GM23248 (cell line): Measurements from ENCODE around the gene RAB1A. TPM values are rescaled to one million over a fixed set of nuclear protein-coding genes. Genes with fewer than 3 reads are reported as not detected.
"Not testable (repeated sequence)": the region's sequence is repeated elsewhere in the genome, so short reads cannot be mapped to it uniquely, and the experiment has no call there.

Experiments
- DNase-seq: peaks from one replicate; pipeline ENCODE4 v3.0.0-alpha.2; 2015
- H2AFZ ChIP-seq: fragments of 200-600 bp; sonication (generic); 2 replicates; pipeline ENCODE4 v1.6.1; 2016; ENCODE audit warnings: antibody characterized with exemption
- H3F3A ChIP-seq: fragments of 200-600 bp; sonication (generic); 2 replicates; pipeline ENCODE4 v1.6.1; 2016; ENCODE audit warnings: mild to moderate bottlenecking, antibody characterized with exemption, mixed run types; ENCODE audit not compliant: insufficient read depth
- H3K27ac ChIP-seq: fragments of 200-600 bp; sonication (generic); 2 replicates; pipeline ENCODE4 v1.5.1; 2016; ENCODE audit warnings: mild to moderate bottlenecking
- H3K27me3 ChIP-seq: fragments of 200-600 bp; sonication (generic); replicated peaks from 2 replicates; pipeline ENCODE4 v1.6.1; 2016; ENCODE audit warnings: mild to moderate bottlenecking; ENCODE audit not compliant: insufficient read depth
- H3K36me3 ChIP-seq: fragments of 200-600 bp; sonication (generic); 2 replicates; pipeline ENCODE4 v1.6.1; 2016; ENCODE audit warnings: low read depth, mild to moderate bottlenecking
- H3K4me1 ChIP-seq: fragments of 200-600 bp; sonication (generic); 2 replicates; pipeline ENCODE4 v1.6.1; 2016; ENCODE audit warnings: mild to moderate bottlenecking; ENCODE audit not compliant: insufficient read depth
- H3K4me2 ChIP-seq: fragments of 200-600 bp; sonication (generic); one replicate; pipeline ENCODE4 v1.6.1; 2016; ENCODE audit warnings: mild to moderate bottlenecking; ENCODE audit not compliant: unreplicated experiment
- H3K4me3 ChIP-seq: fragments of 200-600 bp; sonication (generic); 2 replicates; pipeline ENCODE4 v1.5.1; 2016; ENCODE audit warnings: mild to moderate bottlenecking
- H3K79me2 ChIP-seq: fragments of 200-600 bp; sonication (generic); 2 replicates; pipeline ENCODE4 v1.6.1; 2016; ENCODE audit warnings: mild to moderate bottlenecking; ENCODE audit not compliant: insufficient read depth
- H3K9ac ChIP-seq: fragments of 200-600 bp; sonication (generic); 2 replicates; pipeline ENCODE4 v1.6.1; 2016; ENCODE audit warnings: mild to moderate bottlenecking
- H3K9me2 ChIP-seq: fragments of 200-600 bp; sonication (generic); 2 replicates; pipeline ENCODE4 v1.6.1; 2016; ENCODE audit warnings: mixed run types, mild to moderate bottlenecking, moderate library complexity; ENCODE audit not compliant: insufficient read depth
- H3K9me3 ChIP-seq: fragments of 200-600 bp; sonication (generic); one replicate; pipeline ENCODE4 v1.6.1; 2017; ENCODE audit warnings: low read depth
- H4K20me1 ChIP-seq: fragments of 200-600 bp; sonication (generic); 2 replicates; pipeline ENCODE4 v1.6.0; 2016; ENCODE audit not compliant: insufficient read depth
- EZH2 ChIP-seq: fragments of 200-600 bp; sonication (generic); IDR thresholded peaks from 2 replicates; pipeline ENCODE4 v1.6.1; 2018; ENCODE audit warnings: antibody characterized with exemption, mild to moderate bottlenecking; ENCODE audit not compliant: insufficient read depth, poor library complexity, severe bottlenecking
- EZH2phosphoT487 ChIP-seq: fragments of 200-600 bp; sonication (generic); IDR thresholded peaks from 2 replicates; pipeline ENCODE4 v1.6.1; 2018; ENCODE audit warnings: antibody characterized with exemption, moderate library complexity, mild to moderate bottlenecking, low read depth; ENCODE audit not compliant: insufficient read depth
- WGBS, 2 experiments: methylation state at CpG; one replicate each; pipeline ENCODE4 v1.1.6; 2015 to 2017; ENCODE audit warnings: low lambda C conversion rate in 2 of 2, low coverage in 1 of 2; ENCODE audit errors: missing lambda C conversion rate in 2 of 2; 5-methylcytosine and 5-hydroxymethylcytosine counted together
- in situ Hi-C: fragments of 300-500 bp; cut with MboI; formaldehyde crosslinking; loops from 2 replicates; pipeline ENCODE4 v1.15.0; 2020
- polyA plus RNA-seq: library from polyadenylated mRNA; unstranded; fragments of >200 nt; fragmentation: Nextera tagmentation; extraction: Ambion mirVana; gene quantifications from 2 replicates; pipeline ENCODE4 v1.2.1, GENCODE V29; 2016
- total RNA-seq: library from RNA; depleted of rRNA; stranded (reverse); fragments of >200 nt; shearing (Covaris generic); gene quantifications from 2 replicates; pipeline ENCODE4 v1.2.3, GENCODE V29; 2014; rRNA removed

Gene RAB1A
- total RNA-seq, result 119 and 120 TPM in 2 replicates
- 299 and 303 TPM in 2 replicates for polyA plus RNA-seq

DNA sequence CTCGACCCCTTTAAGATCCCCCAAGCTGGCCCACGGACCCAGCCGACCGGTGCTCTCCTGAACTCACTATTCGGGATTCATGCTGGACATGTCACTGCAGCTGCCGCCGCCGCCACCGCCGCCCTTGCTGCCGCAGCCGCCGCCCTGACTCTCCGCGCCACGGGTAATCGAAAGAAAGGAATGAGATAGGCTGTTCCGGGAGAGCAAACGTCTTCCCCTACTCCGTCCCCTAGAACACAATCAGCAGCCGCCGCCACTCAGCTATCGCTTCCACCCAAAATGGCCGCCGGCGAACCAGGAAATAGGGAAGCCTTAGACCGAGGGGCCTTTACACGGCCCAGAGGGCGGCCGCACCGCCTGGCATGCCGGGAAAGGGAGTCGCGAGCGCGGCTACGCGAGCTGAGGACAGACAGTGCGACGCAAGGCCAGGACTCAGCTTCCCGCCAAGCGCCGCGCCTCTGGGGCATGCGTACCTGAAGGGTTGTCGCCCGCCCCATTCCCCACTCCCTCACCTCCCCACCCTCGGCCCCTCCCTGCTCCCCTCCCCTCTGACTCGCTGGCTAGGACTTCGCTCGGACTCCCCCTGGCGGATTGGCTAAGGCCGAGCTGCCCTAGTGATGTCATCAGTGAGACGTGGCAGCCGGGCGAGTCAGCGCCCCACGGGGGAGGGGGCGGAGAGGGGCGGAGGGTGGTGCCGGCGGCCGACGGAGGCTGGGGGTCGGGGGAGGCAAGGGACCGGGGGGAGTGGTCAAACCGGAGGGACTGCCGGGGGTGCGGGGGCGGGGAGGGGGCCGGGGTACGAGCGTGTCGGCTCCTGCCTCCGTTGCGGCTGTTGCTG, at the start of gene RAB1A:
TSS of gene RAB1A (minus strand) at position 281 of the 838 bp plus-strand sequence. CDS start at position 90, 191 bp downstream.
- Histone ChIP-seq H3K27ac (peak within 1 kb of the TSS; percentile 96), H2AFZ (peak within 1 kb of the TSS; percentile 75), H3K36me3 (no peaks in the 10 kb centered on the region), H4K20me1 (peaks cover 20% of the 10 kb centered on the region; the same call in 1 of the 2 replicates), H3K4me2 (peak within 1 kb of the TSS; percentile 99), H3F3A (peaks cover 37% of the 10 kb centered on the region), H3K9ac (peak within 1 kb of the TSS; percentile 99), H3K4me1 (peaks cover 39% of the 10 kb centered on the region), H3K4me3 (peak within 1 kb of the TSS; percentile 81), H3K79me2 (peaks cover 58% of the 10 kb centered on the region), H3K27me3 (no peaks in the 10 kb centered on the region), H3K9me3 (no peaks in the 10 kb centered on the region), H3K9me2 (no peaks in the 10 kb centered on the region)
- in situ Hi-C loops, result no loop called here
- DNase-seq, result peak; percentile 100
- WGBS, 2 experiments, result 1% methylated on average over 39 to 73 of the region's 76 CpGs
- TF ChIP-seq EZH2phosphoT487, result no peak
- TF ChIP-seq EZH2, result no peak

DNA sequence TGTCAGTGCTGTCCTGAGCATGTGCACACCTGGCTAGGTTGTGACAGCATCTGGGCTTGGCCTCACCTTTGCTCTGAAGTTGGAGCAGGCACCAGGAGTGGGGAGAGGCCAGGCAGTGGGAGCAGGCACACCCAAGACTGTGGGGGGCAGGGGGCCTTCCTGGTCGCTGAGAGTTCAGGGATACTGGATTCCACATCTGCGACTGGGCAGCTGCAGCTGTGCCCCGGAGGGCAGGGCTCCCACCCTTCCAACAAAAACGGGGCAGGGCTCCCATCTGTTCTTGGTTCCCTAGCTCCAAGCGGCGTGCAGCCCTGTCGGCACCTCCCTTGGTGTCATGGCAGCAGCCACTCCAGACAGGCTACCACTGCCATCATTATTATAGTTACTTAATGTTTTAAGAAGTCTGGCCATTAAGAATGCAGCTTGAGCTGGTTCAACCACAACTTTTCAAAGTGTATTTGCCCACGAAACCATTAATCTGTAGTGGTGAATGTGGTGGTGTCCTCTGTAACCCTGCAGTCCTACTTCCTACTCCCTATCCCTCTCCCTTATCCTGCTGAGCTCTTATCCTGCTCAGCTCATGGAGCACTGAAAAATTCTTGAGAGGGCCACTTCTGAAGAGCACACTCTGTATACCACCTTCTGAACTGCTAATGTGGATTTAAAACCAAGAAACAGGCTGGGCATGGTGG, 48.0 kb upstream of the RAB1A start:
- H3K27ac ChIP-seq, result no peak overlapping the region
- no peaks in the 10 kb centered on the region for H4K20me1 ChIP-seq
- DNase-seq, result no peak
- H3F3A ChIP-seq, result no peaks in the 10 kb centered on the region
- no peak overlapping the region for H3K9ac ChIP-seq
- 29 to 31% methylated on average over 7 to 8 of the region's 8 CpGs for WGBS, 2 experiments
- H3K36me3 ChIP-seq, result no peaks in the 10 kb centered on the region
- in situ Hi-C loops, result no loop called here
- H3K9me2 ChIP-seq, result no peaks in the 10 kb centered on the region
- no peak overlapping the region for H3K4me3 ChIP-seq
- H3K27me3 ChIP-seq, result no peaks in the 10 kb centered on the region
- H3K4me2 ChIP-seq, result no peak overlapping the region
- no peaks in the 10 kb centered on the region for H3K79me2 ChIP-seq
- no peaks in the 10 kb centered on the region for H3K9me3 ChIP-seq
- H2AFZ ChIP-seq, result no peak overlapping the region
- no peak for TF ChIP-seq EZH2phosphoT487
- TF ChIP-seq EZH2, result no peak
- no peaks in the 10 kb centered on the region; the same call in 1 of the 2 replicates for H3K4me1 ChIP-seq

DNA sequence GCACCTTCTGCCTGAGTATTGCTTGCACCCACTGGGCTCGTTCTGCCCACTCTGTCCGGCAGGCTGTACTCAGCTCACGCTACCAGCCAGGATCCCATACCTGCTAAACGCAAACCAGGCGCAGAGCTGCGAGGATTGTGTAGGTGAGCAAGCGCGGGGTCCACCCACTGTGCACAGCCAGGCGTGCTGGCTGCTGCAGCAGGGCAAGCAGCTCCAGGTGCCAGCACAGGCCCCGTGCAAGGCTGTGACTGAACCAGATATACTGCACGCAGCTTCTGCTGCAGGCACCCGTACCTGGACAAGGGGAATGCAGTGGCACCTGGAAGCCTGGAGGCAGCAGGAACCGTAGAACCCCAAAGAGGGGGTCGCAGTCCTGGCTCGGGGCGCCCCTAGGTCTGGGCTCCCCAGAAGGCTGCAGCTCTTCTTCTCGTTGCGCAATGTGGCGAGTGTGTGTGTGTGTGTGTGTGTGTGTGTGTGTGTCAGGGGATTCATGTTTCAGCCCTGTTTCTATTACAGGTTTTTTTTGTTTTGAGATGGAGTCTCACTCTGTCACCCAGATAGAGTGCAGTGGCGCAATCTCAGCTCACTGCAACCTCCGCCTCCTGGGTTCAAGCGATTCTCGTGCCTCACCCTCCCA, 46.1 kb upstream of the RAB1A start:
- no peaks in the 10 kb centered on the region for H3K79me2 ChIP-seq
- WGBS, 2 experiments, result 72 to 77% methylated on average over 23 of the region's 23 CpGs
- no peak overlapping the region for H3K4me3 ChIP-seq
- no peaks in the 10 kb centered on the region for H4K20me1 ChIP-seq
- no peaks in the 10 kb centered on the region for H3K27me3 ChIP-seq
- no peaks in the 10 kb centered on the region for H3K36me3 ChIP-seq
- no peaks in the 10 kb centered on the region for H3K9me3 ChIP-seq
- no peak overlapping the region for H2AFZ ChIP-seq
- TF ChIP-seq EZH2, result no peak
- no peak for TF ChIP-seq EZH2phosphoT487
- in situ Hi-C loops, result no loop called here
- no peak overlapping the region for H3K27ac ChIP-seq
- H3K4me1 ChIP-seq, result no peaks in the 10 kb centered on the region; the same call in 1 of the 2 replicates
- H3K4me2 ChIP-seq, result no peak overlapping the region
- no peak overlapping the region for H3K9ac ChIP-seq
- DNase-seq, result no peak
- no peaks in the 10 kb centered on the region for H3F3A ChIP-seq
- no peaks in the 10 kb centered on the region for H3K9me2 ChIP-seq

DNA sequence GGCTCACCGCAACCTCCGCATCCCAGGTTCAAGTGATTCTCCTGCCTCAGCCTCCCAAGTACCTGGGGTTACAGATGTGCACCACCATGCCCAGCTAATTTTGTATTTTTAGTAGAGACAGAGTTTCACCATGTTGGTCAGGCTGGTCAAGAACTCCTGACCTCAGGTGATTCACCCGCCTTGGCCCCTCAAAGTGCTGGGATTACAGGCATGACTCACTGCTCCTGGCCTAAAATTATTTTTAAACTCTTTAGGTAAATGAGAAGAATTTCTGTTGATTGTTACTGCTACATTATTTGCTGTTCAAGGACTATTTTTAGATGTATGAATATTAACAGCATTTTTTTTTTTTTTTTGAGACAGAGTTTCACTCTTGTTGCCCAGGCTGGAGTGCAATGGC, 44.1 kb upstream of the RAB1A start:
- not testable (repeated sequence) for H3K79me2 ChIP-seq, H4K20me1 ChIP-seq, H3K4me1 ChIP-seq, H3F3A ChIP-seq, H3K9me2 ChIP-seq, H3K4me3 ChIP-seq, H3K9me3 ChIP-seq, H2AFZ ChIP-seq, H3K27me3 ChIP-seq, H3K27ac ChIP-seq, H3K4me2 ChIP-seq, H3K36me3 ChIP-seq, H3K9ac ChIP-seq
- in situ Hi-C loops, result loop anchor here (25.0 kb wide), 1 partner anchor 262 kb away; no protein-coding TSS in a partner anchor
- DNase-seq, result peak; percentile 35
- 96 to 100% methylated on average over 3 of the region's 3 CpGs for WGBS, 2 experiments
